ENCODE results near the gene CERCAM.

The CERCAM gene

DNA sequence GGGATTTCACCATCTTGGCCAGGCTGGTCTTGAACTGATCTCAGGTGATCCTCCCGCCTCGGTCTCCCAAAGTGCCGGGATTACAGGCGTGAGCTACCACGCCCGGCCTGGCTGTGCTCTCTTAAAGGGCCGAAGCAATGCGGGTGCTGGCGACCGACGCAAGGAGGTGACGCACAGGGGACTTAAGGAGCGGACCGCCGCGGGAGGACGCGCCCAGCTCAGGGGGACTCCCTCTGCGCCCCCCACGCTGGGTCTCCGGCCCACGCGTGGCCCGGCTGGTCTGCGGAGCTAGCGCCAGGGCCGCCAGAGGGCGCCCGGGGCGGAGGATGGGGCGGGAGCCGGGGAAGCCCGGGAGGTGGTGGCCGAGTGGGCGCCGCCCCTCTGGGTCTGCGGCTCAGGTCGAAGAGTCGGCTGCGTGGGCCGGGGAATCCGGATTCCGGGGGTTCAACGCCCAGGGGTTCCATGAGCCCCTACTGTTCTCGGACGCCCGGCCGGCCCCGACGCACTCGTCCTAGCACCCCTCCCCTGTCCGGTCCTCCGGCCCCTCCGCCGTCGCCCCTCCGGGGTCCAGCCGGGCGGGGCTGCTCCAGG is 502 bp upstream of the CERCAM start (continued):
- TF ChIP-seq, protein P1, sequence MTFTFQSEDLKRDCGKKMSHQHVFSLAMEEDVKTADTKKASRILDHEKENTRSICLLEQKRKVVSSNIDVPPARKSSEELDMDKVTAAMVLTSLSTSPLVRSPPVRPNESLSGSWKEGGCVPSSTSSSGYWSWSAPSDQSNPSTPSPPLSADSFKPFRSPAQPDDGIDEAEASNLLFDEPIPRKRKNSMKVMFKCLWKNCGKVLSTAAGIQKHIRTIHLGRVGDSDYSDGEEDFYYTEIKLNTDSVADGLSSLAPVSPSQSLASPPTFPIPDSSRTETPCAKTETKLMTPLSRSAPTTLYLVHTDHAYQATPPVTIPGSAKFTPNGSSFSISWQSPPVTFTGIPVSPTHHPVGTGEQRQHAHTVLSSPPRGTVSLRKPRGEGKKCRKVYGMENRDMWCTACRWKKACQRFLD (tag by site-specific recombination; IDR thresholded peaks at IDR 0.05), result no peak
- no peak for TF ChIP-seq ZNF404 (tag by site-specific recombination; IDR thresholded peaks at IDR 0.05)
- TF ChIP-seq ZNF133 (tag by site-specific recombination; IDR thresholded peaks at IDR 0.05), result no peak
- TF ChIP-seq TSHZ1 (tag by site-specific recombination; IDR thresholded peaks at IDR 0.05; ENCODE audit: borderline replicate concordance), result no peak
- TF ChIP-seq RBAK (tag by site-specific recombination; IDR thresholded peaks at IDR 0.05), result no peak
- TF ChIP-seq TCF7L2 (IDR thresholded peaks at IDR 0.05; ENCODE audit: borderline replicate concordance, low read depth, low read length), result no peak
- TF ChIP-seq ZNF585B (tag by site-specific recombination; IDR thresholded peaks at IDR 0.05), result no peak
- no peak; the same call in 1 of the 2 replicates for TF ChIP-seq ZNF394 (tag by site-specific recombination; IDR thresholded peaks at IDR 0.05; ENCODE audit: borderline replicate concordance)
- no peak for TF ChIP-seq GLI4 (tag by site-specific recombination; IDR thresholded peaks at IDR 0.05)
- no peak for TF ChIP-seq ZNF354C (tag by site-specific recombination; IDR thresholded peaks at IDR 0.05; ENCODE audit: borderline replicate concordance, low read depth)
- TF ChIP-seq, protein P2, sequence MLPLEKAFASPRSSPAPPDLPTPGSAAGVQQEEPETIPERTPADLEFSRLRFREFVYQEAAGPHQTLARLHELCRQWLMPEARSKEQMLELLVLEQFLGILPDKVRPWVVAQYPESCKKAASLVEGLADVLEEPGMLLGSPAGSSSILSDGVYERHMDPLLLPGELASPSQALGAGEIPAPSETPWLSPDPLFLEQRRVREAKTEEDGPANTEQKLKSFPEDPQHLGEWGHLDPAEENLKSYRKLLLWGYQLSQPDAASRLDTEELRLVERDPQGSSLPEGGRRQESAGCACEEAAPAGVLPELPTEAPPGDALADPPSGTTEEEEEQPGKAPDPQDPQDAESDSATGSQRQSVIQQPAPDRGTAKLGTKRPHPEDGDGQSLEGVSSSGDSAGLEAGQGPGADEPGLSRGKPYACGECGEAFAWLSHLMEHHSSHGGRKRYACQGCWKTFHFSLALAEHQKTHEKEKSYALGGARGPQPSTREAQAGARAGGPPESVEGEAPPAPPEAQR (tag by site-specific recombination; IDR thresholded peaks at IDR 0.05), result no peak
- TF ChIP-seq ZNF274 (IDR thresholded peaks at IDR 0.05; ENCODE audit: low read length), result no peak
- no peak for TF ChIP-seq ZNF274 (tag by site-specific recombination; IDR thresholded peaks at IDR 0.05; ENCODE audit: borderline replicate concordance)

DNA sequence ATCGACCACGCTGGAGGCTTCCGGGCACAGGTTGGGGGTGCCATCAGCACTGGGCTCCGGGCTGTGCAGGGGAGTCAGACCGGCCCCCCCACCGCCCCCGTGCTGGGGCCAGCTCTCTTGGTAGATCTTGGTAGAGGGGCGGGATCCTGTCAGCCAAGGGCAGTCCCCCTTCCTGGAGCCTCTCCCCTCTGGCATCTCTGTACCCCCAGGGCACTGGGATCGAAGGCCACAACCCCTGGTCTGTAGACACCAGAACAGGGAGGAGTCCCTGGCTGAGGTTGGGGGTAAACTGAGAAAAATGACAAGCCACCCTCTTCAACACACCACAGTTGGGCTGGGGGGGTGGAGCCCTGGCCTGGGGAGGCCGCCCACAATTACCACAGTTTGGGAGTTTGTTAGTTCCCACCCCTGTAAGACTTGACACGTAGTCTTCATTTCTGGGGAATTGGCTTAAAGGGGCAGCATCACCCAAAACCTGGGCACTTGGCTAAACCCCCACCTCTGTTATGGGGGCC is 882 bp downstream of the CERCAM start:
- CTCF ChIA-PET, result interaction anchor here (0.7 to 2.3 kb wide), 4 partner anchors 12 to 297 kb away, joined by 3 to 19 read pairs (median 4); no protein-coding TSS in a partner anchor
- H3K27ac ChIP-seq (ENCODE audit: extremely low read depth, low read depth, low read length), result peak overlapping the region; percentile 91; the same call in 1 of the 2 replicates
- peak; percentile 36; the same call in 1 of the 2 replicates for TF ChIP-seq SP2 (tag by site-specific recombination; IDR thresholded peaks at IDR 0.05)
- TF ChIP-seq ZNF660 (tag by site-specific recombination; IDR thresholded peaks at IDR 0.05), result no peak
- TF ChIP-seq REPIN1 (tag by site-specific recombination; IDR thresholded peaks at IDR 0.05; ENCODE audit: low read depth), result no peak
- no peak for TF ChIP-seq ZEB2 (tag by site-specific recombination; IDR thresholded peaks at IDR 0.05)
- no peak for TF ChIP-seq OSR2 (tag by site-specific recombination; IDR thresholded peaks at IDR 0.05)
- no peak for TF ChIP-seq ZNF157 (tag by site-specific recombination; IDR thresholded peaks at IDR 0.05)
- TF ChIP-seq, protein P3, sequence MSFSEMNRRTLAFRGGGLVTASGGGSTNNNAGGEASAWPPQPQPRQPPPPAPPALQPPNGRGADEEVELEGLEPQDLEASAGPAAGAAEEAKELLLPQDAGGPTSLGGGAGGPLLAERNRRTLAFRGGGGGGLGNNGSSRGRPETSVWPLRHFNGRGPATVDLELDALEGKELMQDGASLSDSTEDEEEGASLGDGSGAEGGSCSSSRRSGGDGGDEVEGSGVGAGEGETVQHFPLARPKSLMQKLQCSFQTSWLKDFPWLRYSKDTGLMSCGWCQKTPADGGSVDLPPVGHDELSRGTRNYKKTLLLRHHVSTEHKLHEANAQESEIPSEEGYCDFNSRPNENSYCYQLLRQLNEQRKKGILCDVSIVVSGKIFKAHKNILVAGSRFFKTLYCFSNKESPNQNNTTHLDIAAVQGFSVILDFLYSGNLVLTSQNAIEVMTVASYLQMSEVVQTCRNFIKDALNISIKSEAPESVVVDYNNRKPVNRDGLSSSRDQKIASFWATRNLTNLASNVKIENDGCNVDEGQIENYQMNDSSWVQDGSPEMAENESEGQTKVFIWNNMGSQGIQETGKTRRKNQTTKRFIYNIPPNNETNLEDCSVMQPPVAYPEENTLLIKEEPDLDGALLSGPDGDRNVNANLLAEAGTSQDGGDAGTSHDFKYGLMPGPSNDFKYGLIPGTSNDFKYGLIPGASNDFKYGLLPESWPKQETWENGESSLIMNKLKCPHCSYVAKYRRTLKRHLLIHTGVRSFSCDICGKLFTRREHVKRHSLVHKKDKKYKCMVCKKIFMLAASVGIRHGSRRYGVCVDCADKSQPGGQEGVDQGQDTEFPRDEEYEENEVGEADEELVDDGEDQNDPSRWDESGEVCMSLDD (tag by site-specific recombination; IDR thresholded peaks at IDR 0.05), result 0 out of 2 replicates have a peak, but pooled peaks have one; percentile 10
- TF ChIP-seq GLIS1 (tag by site-specific recombination; IDR thresholded peaks at IDR 0.05), result peak; percentile 41
- TF ChIP-seq SP3 (tag by site-specific recombination; IDR thresholded peaks at IDR 0.05), result peak; percentile 14; the same call in 1 of the 2 replicates
- no peak for TF ChIP-seq ZNF366 (tag by site-specific recombination; conservative IDR thresholded peaks at IDR 0.05)
- POLR2A ChIA-PET, result interaction anchor here (0.8 to 2.8 kb wide), 7 partner anchors 8 to 146 kb away, joined by 3 to 33 read pairs (median 4); partner anchors contain the start of genes GOLGA2, SWI5 and URM1
- no peaks in the 10 kb centered on the region for H3K9me3 ChIP-seq (ENCODE audit: control insufficient read depth, insufficient read depth, low read depth, low read length)
- peaks cover 0 to 21% of the 10 kb centered on the region in 2 experiments; a peak in 1 of 3 replicates for H3K36me3 ChIP-seq (ENCODE audit: control insufficient read depth in 2 of 2, insufficient read depth in 1 of 2, low read length in 2 of 2)
- H3K4me3 ChIP-seq (ENCODE audit: low read depth, low read length), result peak overlapping the region; percentile 75
- H3K4me1 ChIP-seq (ENCODE audit: control insufficient read depth, insufficient read depth, low read length), result peaks cover 5% of the 10 kb centered on the region

Data from HEK293 (cell line).